GM12872 (cell line): Measurements from ENCODE around the gene NOS1AP.

ENCODE experiments used
- CTCF ChIP-seq: IDR thresholded peaks from 3 replicates; pipeline ENCODE4 v1.5.1; 2011; ENCODE audit warnings: low read depth, mild to moderate bottlenecking, low read length, moderate library complexity; ENCODE audit not compliant: insufficient read depth

Gene NOS1AP

GRCh38 chr1:162304736-162305135 lies 235.2 kb downstream of the NOS1AP start:
- no peak for TF ChIP-seq CTCF

GRCh38 chr1:162305969-162306368 lies 236.5 kb downstream of the NOS1AP start:
- no peak for TF ChIP-seq CTCF

GRCh38 chr1:162310337-162310736 lies 240.8 kb downstream of the NOS1AP start:
- TF ChIP-seq CTCF, result no peak

- TF ChIP-seq CTCF, result no peak
These were observed 244.7 kb downstream of the NOS1AP start for GRCh38 chr1:162314206-162314605.

GRCh38 chr1:162315673-162316072 lies 246.2 kb downstream of the NOS1AP start:
- no peak for TF ChIP-seq CTCF

- TF ChIP-seq CTCF, result no peak
These were observed 246.7 kb downstream of the NOS1AP start for GRCh38 chr1:162316187-162316586.

GRCh38 chr1:162317621-162318020 lies 248.1 kb downstream of the NOS1AP start:
- TF ChIP-seq CTCF, result no peak
